SIG-M5 treated with dmso at 0.1 percent for 504 hours (cell line): ENCODE measurements around the gene ITCH.
"Not testable (repeated sequence)": the region's sequence is repeated elsewhere in the genome, so short reads cannot be mapped to it uniquely, and the experiment has no call there.

Experiments used
- DNase-seq: peaks from one replicate; lab custom pipeline; 2025; ENCODE audit not compliant: unreplicated experiment; lab: John Stamatoyannopoulos, UW

ITCH gene

DNA sequence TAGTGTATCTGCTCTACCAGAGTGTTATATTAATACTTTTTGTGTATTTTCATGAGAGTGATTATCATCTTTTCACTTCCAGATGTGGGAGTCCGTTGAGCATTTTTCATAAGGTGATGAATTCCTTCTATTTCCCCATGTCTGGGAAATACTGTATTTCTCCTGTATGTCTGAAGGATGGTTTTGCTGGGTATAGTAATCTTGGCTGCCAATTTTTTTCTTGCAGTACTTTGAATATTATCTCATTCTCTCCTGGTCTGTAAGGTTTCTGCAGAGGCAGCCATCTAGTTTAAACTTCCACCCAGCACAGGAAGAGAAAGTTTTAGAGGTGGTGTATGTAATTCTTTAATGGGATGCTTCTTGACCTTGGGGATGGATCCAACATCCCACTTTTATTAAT lies 137.8 kb downstream of the ITCH start:
- no peak for DNase-seq

DNA sequence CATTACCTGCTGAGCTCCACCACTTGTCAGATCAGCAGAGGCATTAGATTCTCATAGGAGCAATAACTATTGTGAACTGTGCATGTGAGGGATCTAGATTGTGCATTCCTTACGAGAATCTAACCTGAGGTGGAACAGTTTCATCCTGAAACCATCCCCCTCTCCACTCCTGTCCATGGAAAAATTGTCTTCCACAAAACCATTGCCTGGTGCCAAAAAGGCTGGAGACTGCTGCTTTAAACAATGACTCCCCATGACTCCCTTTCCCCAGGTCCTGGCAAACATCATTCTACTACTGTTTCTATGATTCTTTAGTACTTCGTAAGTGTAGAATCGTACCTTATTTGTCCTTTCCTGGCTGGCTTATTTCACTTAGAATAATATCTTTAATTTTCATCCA lies 143.4 kb downstream of the ITCH start:
- DNase-seq: no peak

DNA sequence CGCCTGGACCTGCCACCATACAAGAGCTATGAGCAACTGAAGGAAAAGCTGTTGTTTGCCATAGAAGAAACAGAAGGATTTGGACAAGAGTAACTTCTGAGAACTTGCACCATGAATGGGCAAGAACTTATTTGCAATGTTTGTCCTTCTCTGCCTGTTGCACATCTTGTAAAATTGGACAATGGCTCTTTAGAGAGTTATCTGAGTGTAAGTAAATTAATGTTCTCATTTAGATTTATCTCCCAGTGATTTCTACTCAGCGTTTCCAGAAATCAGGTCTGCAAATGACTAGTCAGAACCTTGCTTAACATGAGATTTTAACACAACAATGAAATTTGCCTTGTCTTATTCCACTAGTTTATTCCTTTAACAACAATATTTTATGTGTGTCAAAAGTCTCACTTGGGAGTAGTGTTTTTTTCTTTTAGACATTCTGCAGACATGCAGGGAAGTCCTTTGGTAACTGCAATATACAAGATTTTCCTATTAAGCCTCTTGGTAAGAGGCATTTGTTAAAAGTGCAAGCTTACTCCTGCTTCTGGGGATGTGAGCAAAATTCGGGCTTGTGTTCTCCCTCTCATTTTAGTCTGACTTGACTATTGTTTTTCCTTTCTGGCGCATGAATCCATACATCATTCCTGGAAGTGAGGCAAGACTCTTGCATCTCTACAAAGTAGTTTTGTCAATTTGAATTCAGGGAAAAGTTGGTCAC lies 144.8 kb downstream of the ITCH start:
- DNase-seq: no peak

DNA sequence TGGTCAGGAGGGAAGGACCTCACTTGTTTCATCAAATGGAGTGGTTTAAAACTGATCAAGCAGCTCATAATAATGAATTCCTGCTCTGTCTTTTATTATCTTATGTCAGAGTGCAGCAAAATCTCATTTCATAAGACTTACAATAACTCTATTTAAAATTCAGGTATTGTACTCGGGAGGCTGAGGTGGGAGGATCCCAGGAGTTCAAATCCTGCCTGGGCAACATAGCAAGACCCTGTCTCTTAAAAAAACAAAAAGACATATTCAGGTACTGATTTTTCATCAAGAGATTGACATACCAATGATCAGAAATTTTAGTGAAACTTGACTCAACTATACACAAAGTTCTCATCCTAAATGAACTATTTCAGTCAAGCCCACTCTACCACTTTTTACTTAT lies 147.5 kb downstream of the ITCH start:
- no peak for DNase-seq

GRCh38 chr20:34511891-34512265 lies 148.8 kb downstream of the ITCH start:
- DNase-seq: no peak

- no peak for DNase-seq
These were observed 149.3 kb downstream of the ITCH start for GRCh38 chr20:34512266-34512954.

DNA sequence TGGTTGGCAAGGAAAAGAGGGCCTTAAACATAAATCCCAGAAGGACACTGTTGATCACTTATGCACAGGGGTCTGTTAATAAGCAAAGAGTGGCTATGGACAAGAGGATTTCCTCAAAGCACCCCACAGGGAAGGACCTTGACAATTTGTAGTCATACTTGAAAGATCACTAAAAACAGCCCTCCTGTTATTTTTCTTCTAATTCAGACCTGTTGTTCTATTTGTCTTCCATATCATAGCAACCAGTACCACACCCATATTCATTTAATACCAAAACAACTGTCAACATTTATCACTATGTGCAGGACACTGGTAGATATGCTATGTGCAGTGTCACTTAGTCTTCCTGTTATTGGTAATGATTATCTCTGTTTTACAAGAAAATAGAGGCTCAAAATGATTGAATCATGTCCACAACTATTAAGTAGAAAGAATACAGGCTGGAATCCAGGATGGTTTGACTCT lies 149.9 kb downstream of the ITCH start:
- DNase-seq: no peak

DNA sequence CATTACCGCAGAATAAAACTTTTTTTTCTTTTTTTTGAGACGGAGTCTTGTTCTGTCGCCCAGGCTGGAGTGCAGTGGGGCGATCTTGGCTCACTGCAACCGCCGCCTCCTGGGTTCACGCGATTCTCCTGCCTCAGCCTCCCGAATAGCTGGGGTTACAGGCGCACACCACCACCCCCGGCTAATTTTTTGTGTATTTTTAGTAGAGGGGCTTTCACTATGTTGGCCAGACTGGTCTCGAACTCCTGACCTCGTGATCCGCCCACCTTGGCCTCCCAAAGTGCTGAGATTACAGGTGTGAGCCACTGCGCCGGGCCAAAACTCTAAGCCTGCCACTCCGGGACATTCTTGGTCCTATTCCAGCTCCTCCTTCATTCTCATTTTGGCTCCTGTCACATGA lies 151.0 kb downstream of the ITCH start:
- not testable (repeated sequence) for DNase-seq

DNA sequence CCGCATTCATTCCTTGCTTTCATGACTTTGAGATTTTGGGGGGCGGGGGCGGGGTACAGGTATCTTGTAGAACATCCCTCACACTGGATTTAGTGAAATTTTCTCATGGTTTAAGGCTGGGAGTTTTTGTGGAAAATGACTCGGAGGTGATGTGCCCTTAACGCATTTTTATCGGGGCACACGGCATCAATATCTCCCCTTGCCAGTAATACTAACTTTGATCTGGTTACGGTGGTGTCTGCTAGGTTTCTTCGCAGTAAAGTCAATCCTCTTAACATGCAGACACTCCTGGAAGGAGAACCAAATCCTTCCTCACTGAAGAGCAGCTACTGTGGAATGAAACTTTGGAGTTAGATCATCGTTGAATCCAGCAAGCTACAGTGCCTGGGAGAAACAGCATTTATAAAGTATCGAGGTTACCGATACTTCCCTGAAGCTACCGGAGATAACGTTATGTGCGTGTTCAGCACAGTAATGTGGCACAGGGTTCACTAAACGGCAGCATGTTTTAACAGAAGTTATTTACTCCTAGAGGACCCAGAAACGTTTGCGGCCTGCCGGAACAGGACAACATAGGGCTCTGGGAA lies 151.9 kb downstream of the ITCH start:
- peak; percentile 53 for DNase-seq

- DNase-seq: peak; percentile 73
These were observed 152.6 kb downstream of the ITCH start for GRCh38 chr20:34515484-34516246.

DNA sequence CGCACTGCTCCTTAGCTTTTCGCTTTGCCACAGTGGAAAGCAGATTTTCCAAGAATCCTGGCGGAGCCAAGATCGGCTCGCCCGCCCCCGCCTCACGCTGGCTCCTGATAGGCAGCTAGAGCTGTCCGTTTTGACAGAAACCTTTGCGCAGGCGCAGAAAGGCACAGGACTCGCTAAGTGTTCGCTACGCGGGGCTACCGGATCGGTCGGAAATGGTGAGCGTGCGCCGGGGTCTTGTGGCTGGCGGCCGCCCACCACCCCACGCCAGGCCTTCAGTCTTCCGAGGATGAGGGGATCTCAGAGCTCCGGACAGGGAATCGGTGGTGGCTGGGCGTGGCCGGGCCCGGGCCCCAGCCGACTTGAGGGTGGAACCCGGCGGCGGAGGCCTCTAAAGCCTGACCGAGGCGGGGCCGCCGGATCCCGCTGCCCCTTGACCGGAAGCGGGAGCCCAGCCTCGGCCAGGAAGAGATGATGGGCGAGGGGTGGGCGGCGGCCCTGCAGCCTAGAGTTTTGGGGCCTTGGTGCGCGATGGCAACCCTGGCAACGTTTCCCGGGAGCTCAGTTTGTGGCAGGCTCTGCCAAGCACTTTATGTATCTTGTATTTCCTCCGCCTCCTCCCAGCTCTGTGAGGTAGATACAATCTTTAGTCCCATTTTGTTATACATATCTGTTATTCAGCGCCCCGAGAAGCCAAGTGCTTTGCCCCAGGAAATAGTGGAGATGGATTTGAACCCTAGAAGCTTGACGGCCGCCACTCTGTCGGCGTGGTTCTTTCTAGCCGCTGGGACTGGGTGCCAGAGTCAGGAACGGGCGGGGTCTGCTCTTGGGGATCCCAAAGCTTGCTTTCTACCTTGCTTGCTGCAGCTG lies 153.4 kb downstream of the ITCH start, which contains the start of gene DYNLRB1:
DYNLRB1 (plus strand) TSS at position 176 of the 867 bp plus-strand sequence; CDS start at position 213, 37 bp downstream.
- peak; percentile 86 for DNase-seq

- no peak for DNase-seq
These were observed 154.0 kb downstream of the ITCH start for GRCh38 chr20:34517114-34517505.

- not testable (repeated sequence) for DNase-seq
These were observed 155.8 kb downstream of the ITCH start for GRCh38 chr20:34518863-34519262.

GRCh38 chr20:34519841-34520240 lies 156.8 kb downstream of the ITCH start:
- not testable (repeated sequence) for DNase-seq

DNA sequence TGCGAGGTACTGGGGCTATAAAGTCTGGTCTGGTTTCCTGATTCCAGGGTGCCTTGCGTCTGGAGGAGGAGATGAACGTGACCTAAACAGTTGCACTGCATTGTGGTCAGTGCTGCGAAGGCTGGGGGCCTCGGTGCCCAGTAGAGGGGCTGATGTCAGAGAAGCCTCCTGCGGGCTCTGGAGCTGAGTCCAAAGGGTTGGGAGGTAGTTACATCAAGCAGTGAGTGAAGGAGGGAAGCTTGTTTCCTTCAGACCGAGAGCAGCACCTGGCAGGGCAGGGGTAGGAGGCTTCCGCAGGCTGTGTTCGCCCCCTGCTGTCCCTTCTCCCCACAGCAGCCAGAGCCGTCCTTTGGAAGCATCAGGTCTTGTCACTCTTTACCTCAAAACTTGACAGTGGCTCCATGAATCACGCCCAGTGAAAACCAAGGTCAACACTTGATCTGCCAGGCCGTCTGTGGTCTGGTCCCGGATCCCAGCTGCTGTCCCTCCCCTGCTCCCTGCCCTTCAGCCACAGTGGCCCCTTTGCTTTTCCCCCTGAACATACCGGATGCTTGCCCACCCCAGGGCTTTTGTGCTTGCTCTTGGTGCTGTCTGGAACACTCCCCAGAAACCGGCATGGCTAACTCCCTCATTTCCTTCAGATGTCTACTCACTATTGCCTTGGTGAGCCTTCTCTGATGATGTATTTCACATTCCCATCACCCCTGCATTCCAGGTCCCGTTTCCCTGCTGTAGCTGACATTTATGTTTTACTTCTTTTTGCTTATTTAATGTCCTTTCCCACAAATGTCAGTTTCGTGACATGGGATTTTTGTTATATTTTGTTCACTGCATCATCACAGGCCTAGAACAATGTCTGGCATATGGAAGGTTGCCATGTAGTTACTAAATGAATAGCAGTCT lies 160.1 kb downstream of the ITCH start:
- peak; percentile 31 for DNase-seq

GRCh38 chr20:34524426-34524825 lies 161.4 kb downstream of the ITCH start:
- DNase-seq: no peak

DNA sequence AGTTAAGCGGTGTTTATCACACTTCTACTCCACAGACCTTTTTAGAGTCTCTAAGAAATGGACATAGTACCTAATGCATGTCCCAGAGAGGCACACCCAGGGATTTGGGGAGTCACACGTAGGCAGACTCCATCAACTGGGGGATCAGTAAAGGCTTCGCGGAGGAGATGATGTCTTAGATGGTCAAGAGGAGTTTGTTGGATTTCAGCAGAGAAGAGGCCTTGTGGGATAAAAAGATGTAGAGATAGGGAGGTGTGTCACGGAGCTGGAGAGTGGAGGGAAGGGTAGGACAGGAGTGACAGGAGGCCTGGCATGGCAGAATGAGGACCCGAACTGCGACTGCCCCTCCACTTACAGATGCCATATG lies 162.3 kb downstream of the ITCH start:
- no peak for DNase-seq

DNA sequence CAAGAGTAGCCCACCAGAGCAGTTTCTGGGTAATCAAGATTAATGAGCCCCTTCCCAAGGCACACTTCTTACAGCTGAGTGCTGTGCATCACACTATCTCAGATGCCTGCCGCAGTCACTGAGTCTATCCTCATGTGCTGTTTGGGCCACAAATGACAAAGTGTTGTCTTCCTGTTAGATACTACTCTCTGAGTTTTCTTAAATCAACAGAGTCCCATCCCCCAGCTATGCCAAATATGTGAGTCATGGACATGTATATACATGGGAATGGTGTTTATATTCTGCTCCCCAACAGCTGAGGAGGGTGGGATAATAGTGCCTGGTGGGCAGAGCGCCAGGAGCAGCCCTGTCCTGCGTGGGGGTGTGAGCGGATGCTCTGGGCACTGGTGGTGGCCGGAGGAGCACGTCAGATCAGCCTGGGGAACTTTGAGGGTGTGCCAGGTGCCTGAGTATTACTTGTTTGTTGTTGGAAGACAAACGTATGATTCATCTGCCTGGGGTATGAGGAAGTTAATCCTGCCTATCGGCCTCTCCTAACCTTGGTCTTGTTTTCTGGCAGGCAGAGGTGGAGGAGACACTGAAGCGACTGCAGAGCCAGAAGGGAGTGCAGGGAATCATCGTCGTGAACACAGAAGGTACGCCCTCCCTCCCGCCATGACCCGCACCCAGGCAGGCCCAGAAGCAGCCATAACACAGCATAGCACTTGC lies 162.8 kb downstream of the ITCH start:
- peak; percentile 65 for DNase-seq

DNA sequence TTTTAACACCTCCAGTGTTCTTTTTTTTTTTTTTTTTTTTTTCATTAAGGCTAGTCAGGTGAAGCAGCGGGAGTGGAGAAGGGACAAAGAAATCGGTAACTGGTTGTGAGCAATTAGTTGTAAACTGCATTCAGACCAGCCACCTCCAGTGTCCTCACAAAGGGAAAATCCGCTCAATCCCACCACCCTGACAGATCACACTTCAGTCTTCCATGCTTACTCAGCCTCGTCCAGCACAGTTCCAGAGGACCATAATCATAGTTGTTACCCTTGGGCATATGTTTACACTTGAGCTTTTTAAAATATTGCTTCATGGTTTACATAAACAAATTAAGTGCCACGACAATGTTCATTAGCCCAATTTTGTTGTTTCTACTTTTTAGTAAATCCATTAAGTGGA lies 163.4 kb downstream of the ITCH start:
- no peak for DNase-seq
